B cell (primary cell): Measurements from ENCODE around the gene CRHR1. TPM values are rescaled to one million over a fixed set of nuclear protein-coding genes. Genes with fewer than 3 reads are reported as not detected.

Experiments
- ATAC-seq: fragments of 200-7000 bp; cut with Tn5 transposase; one replicate; pipeline ENCODE4 v1.10.0; 2021; ENCODE audit warnings: low read depth, mild to moderate bottlenecking, moderate number of reproducible peaks, moderate library complexity
- CTCF ChIA-PET: fragments of 350-600 bp; sonication (Branson Sonifier 250); formaldehyde crosslinking; loops from one replicate; lab custom pipeline; 2021; ENCODE audit warnings: antibody characterized with exemption, inconsistent platforms; lab: Charles Lee
- POLR2A ChIA-PET: fragments of 350-600 bp; sonication (Branson Sonifier 250); formaldehyde crosslinking; loops from one replicate; lab custom pipeline; 2021; ENCODE audit warnings: antibody characterized with exemption; lab: Charles Lee
- DNase-seq: peaks from one replicate; pipeline ENCODE4 v3.0.0; 2013
- H2AFZ ChIP-seq: 2 replicates; pipeline ENCODE4 v1.6.1; 2012; ENCODE audit warnings: mild to moderate bottlenecking, low read depth, low read length; ENCODE audit not compliant: insufficient read depth, poor library complexity, severe bottlenecking
- H3K27ac ChIP-seq, 2 donors: 1 replicate in 1 of 2; 2 replicates in 1 of 2; pipeline ENCODE4 v1.5.1; 2012 to 2013; ENCODE audit warnings: low read length in 2 of 2, mild to moderate bottlenecking in 2 of 2, moderate library complexity in 1 of 2
- H3K27me3 ChIP-seq, 4 experiments: fragments of 200-600 bp in 1 of 4; sonication (generic) in 1 of 4; replicated peaks in 1 of 4; 1 replicate in 2 of 4; 2 replicates in 2 of 4; pipeline versions ENCODE4 v1.6.1 to v1.7.0; 2013 to 2016; ENCODE audit warnings: low read length in 3 of 4, mild to moderate bottlenecking in 2 of 4, mixed read lengths in 1 of 4, moderate library complexity in 1 of 4; ENCODE audit not compliant: insufficient read depth in 4 of 4, control insufficient read depth in 3 of 4; ENCODE audit errors: control extremely low read depth in 1 of 4
- H3K36me3 ChIP-seq, 2 experiments: replicated peaks in 1 of 2; 1 replicate in 1 of 2; 2 replicates in 1 of 2; pipeline versions ENCODE4 v1.6.1 to v1.7.1; 2013; ENCODE audit warnings: low read length in 1 of 2; ENCODE audit not compliant: insufficient read depth in 2 of 2, control insufficient read depth in 1 of 2; ENCODE audit errors: control extremely low read depth in 1 of 2, extremely low read depth in 1 of 2
- H3K4me1 ChIP-seq, 2 donors: fragments of 200-600 bp in 1 of 2; sonication (generic) in 1 of 2; 1 replicate in 1 of 2; 2 replicates in 1 of 2; pipeline versions ENCODE4 v1.5.1 to v1.6.1; 2013 to 2017; ENCODE audit warnings: low read length in 2 of 2; ENCODE audit not compliant: control insufficient read depth in 2 of 2, insufficient read depth in 2 of 2
- H3K4me2 ChIP-seq: replicated peaks from 2 replicates; pipeline ENCODE3; 2012; ENCODE audit warnings: mild to moderate bottlenecking, low read depth, low read length; ENCODE audit not compliant: poor library complexity, severe bottlenecking
- H3K4me3 ChIP-seq, 5 experiments: fragments of 200-600 bp in 1 of 5; sonication (generic) in 1 of 5; 1 replicate in 3 of 5; 2 replicates in 2 of 5; pipeline versions ENCODE4 v1.5.1 to v1.7.0; 2011 to 2016; ENCODE audit warnings: low read length in 4 of 5, mild to moderate bottlenecking in 4 of 5, low read depth in 2 of 5, control low read depth in 1 of 5, moderate library complexity in 1 of 5; ENCODE audit not compliant: insufficient read depth in 1 of 5; ENCODE audit errors: control extremely low read depth in 1 of 5, extremely low read depth in 1 of 5
- H3K79me2 ChIP-seq: fragments of 200-600 bp; sonication (generic); one replicate; pipeline ENCODE4 v1.6.0; 2016; ENCODE audit warnings: low read length; ENCODE audit not compliant: control insufficient read depth, insufficient read depth
- H3K9ac ChIP-seq: fragments of 200-600 bp; sonication (generic); 2 replicates; pipeline ENCODE4 v1.6.1; 2017; ENCODE audit warnings: mild to moderate bottlenecking, low read length, moderate library complexity
- H3K9me3 ChIP-seq, 3 donors: one replicate each; pipeline versions ENCODE4 v1.6.1 to v1.7.1; 2013; ENCODE audit warnings: low read length in 2 of 3; ENCODE audit not compliant: control insufficient read depth in 2 of 3, insufficient read depth in 1 of 3; ENCODE audit errors: control extremely low read depth in 1 of 3
- H4K20me1 ChIP-seq: 2 replicates; pipeline ENCODE4 v1.6.0; 2012; ENCODE audit warnings: mild to moderate bottlenecking, low read length; ENCODE audit not compliant: insufficient read depth, control insufficient read depth, poor library complexity, severe bottlenecking
- H3K27ac Mint-ChIP-seq: one replicate; pipeline ENCODE4 v1.8.0; 2021; ENCODE audit warnings: mixed read lengths
- H3K27me3 Mint-ChIP-seq: one replicate; pipeline ENCODE4 v1.8.0; 2021; ENCODE audit warnings: mixed read lengths
- H3K4me1 Mint-ChIP-seq: one replicate; pipeline ENCODE4 v1.8.0; 2021; ENCODE audit warnings: mixed read lengths
- H3K4me3 Mint-ChIP-seq: one replicate; pipeline ENCODE4 v1.8.0; 2021; ENCODE audit warnings: mixed read lengths
- H3K9me3 Mint-ChIP-seq: one replicate; pipeline ENCODE4 v1.8.0; 2022; ENCODE audit warnings: mixed read lengths; ENCODE audit not compliant: insufficient read depth
- CTCF ChIP-seq: fragments of 200-600 bp; IDR thresholded peaks from one replicate; pipeline ENCODE4 v1.8.0; 2022; ENCODE audit warnings: antibody characterized with exemption, mild to moderate bottlenecking
- EZH2 ChIP-seq: IDR thresholded peaks from 2 replicates; pipeline ENCODE4 v1.6.1; 2012; ENCODE audit warnings: borderline replicate concordance, low read depth, mild to moderate bottlenecking, moderate library complexity, low read length; ENCODE audit not compliant: insufficient read depth, poor library complexity, severe bottlenecking
- WGBS: methylation state at CpG from one replicate; pipeline ENCODE4 v1.1.5; 2013; ENCODE audit warnings: missing lambda C conversion rate; ENCODE audit not compliant: insufficient coverage; 5-methylcytosine and 5-hydroxymethylcytosine counted together
- intact Hi-C: fragments of 100-400 bp; cut with micrococcal nuclease; formaldehyde crosslinking; loops from one replicate; pipeline ENCODE4 v1.10.0; 2022
- polyA plus RNA-seq: library from polyadenylated mRNA; depleted of rRNA; stranded (reverse); fragments of >200 nt; gene quantifications from 2 replicates; pipeline ENCODE4 v1.2.3, GENCODE V29; 2012
- total RNA-seq, 2 donors: library from RNA; stranded (reverse); fragments of 120-200 nt in 1 of 2; gene quantifications; 1 replicate in 1 of 2; 2 replicates in 1 of 2; pipeline versions ENCODE4 v1.2.3 to v1.2.4, GENCODE V29; 2013 to 2022

CRHR1 gene
- total and polyA plus RNA-seq, 2 donors (not counting 1 experiment from before 2014, with no cell fraction given): not detected

- Histone ChIP-seq H3K79me2 (no peaks in the 10 kb centered on the region), H2AFZ (no peak overlapping the region), H3K4me1 (peaks cover 0 to 2% of the 10 kb centered on the region in 2 donors), H3K36me3 (no peaks in the 10 kb centered on the region), H3K27me3 (peaks cover 0 to 25% (median 3%) of the 10 kb centered on the region in 4 experiments), H3K9ac (no peak overlapping the region), H3K9me3 (peaks cover 0 to 10% (median 0%) of the 10 kb centered on the region in 3 donors), H3K4me2 (no peak overlapping the region), H3K4me3 (no peak overlapping the region), H3K27ac (no peak overlapping the region), H4K20me1 (no peaks in the 10 kb centered on the region)
- DNase-seq (no peak), ATAC-seq (no peak)
- Mint-ChIP-seq H3K27me3 (peaks cover 40% of the 10 kb centered on the region), H3K4me1 (no peaks in the 10 kb centered on the region), H3K27ac (no peak overlapping the region), H3K4me3 (no peak overlapping the region), H3K9me3 (no peaks in the 10 kb centered on the region)
- intact Hi-C loops: no loop called here
- TF ChIP-seq CTCF (no peak), EZH2 (no peak)
- ChIA-PET CTCF (interaction anchor here (1.3 to 1.5 kb wide), 2 partner anchors 15 to 24 kb away, joined by 3 read pairs; no protein-coding TSS in a partner anchor), POLR2A (no interaction called here)
- 33% methylated on average over 1 of the region's 2 CpGs for WGBS
These were observed 71.7 kb downstream of the CRHR1 start for GRCh38 chr17:45855691-45856336.

GRCh38 chr17:45857977-45858708 is 74.0 kb downstream of the CRHR1 start:
- Histone ChIP-seq H4K20me1 (no peaks in the 10 kb centered on the region), H3K79me2 (no peaks in the 10 kb centered on the region), H3K9ac (no peak overlapping the region), H3K27ac (no peak overlapping the region), H3K36me3 (no peaks in the 10 kb centered on the region), H3K4me1 (no peaks in the 10 kb centered on the region), H3K4me2 (no peak overlapping the region), H3K9me3 (peaks cover 0 to 14% (median 0%) of the 10 kb centered on the region in 3 donors), H2AFZ (no peak overlapping the region), H3K4me3 (no peak overlapping the region), H3K27me3 (peaks cover 0 to 8% (median 1%) of the 10 kb centered on the region in 4 experiments)
- no peaks in the 10 kb centered on the region for H3K4me1 Mint-ChIP-seq
- DNase-seq (no peak), ATAC-seq (no peak)
- POLR2A ChIA-PET: no interaction called here
- TF ChIP-seq EZH2 (no peak), CTCF (no peak)
- CTCF ChIA-PET: interaction anchor here (0.9 to 1.6 kb wide), 3 partner anchors 9 to 218 kb away, joined by 3 to 5 read pairs (median 4); no protein-coding TSS in a partner anchor
- no peak overlapping the region for H3K27ac Mint-ChIP-seq
- intact Hi-C loops: no loop called here
- no peak overlapping the region for H3K4me3 Mint-ChIP-seq
- H3K9me3 Mint-ChIP-seq: no peaks in the 10 kb centered on the region
- 51% methylated on average over 10 of the region's 10 CpGs for WGBS
- peaks cover 44% of the 10 kb centered on the region for H3K27me3 Mint-ChIP-seq
